Ascending aorta (tissue), 2 donors: ENCODE measurements around the gene FGGY. TPM values are rescaled to one million over a fixed set of nuclear protein-coding genes. Genes with fewer than 3 reads are reported as not detected.

Source experiments
- DNase-seq, 2 donors: peaks; one replicate each; pipeline ENCODE4 v3.0.0-alpha.2; 2019; ENCODE audit warnings: low spot score in 2 of 2
- H3K27ac ChIP-seq, 2 donors: fragments of 200-600 bp; sonication (generic); one replicate each; pipeline ENCODE4 v1.5.1; 2016 to 2017; ENCODE audit warnings: mild to moderate bottlenecking in 1 of 2
- H3K27me3 ChIP-seq: fragments of 200-600 bp; sonication (generic); one replicate; pipeline ENCODE4 v1.5.1; 2017
- H3K36me3 ChIP-seq, 2 donors: fragments of 200-600 bp; sonication (generic); one replicate each; pipeline ENCODE4 v1.5.1; 2016
- H3K4me1 ChIP-seq, 2 donors: fragments of 200-600 bp; sonication (generic); one replicate each; pipeline ENCODE4 v1.5.1; 2016 to 2017; ENCODE audit warnings: mild to moderate bottlenecking in 1 of 2
- H3K4me3 ChIP-seq, 2 donors: fragments of 200-600 bp; sonication (generic); one replicate each; pipeline ENCODE4 v1.5.1; 2016 to 2017; ENCODE audit warnings: mild to moderate bottlenecking in 1 of 2
- H3K9me3 ChIP-seq, 2 donors: fragments of 200-600 bp; sonication (generic); one replicate each; pipeline ENCODE4 v1.5.1; 2016
- CTCF ChIP-seq, 3 experiments: fragments of 200-600 bp in 2 of 3; fragments of 450-650 bp in 1 of 3; sonication (generic) in 2 of 3; IDR thresholded peaks; one replicate each; pipeline ENCODE4 v1.5.1; 2016 to 2019; ENCODE audit warnings: antibody characterized with exemption in 3 of 3, mild to moderate bottlenecking in 1 of 3, moderate library complexity in 1 of 3
- intact Hi-C: fragments of 100-400 bp; cut with DNase I; formaldehyde crosslinking; loops from one replicate; pipeline ENCODE4 v1.15.1; 2023
- total RNA-seq: library from RNA; depleted of rRNA; stranded (reverse); fragments of >200 nt; gene quantifications from one replicate; pipeline ENCODE4 v1.1.0, GENCODE V29; 2016

FGGY gene
- total RNA-seq, 1 donor from 2014 or later, result 7.0 TPM

GRCh38 chr1:59687081-59687480 is 390.2 kb downstream of the FGGY start:
- Histone ChIP-seq H3K27me3 (no peaks in the 10 kb centered on the region), H3K4me1 (no peaks in the 10 kb centered on the region), H3K9me3 (no peaks in the 10 kb centered on the region), H3K36me3 (no peaks in the 10 kb centered on the region), H3K4me3 (no peak overlapping the region), H3K27ac (no peak overlapping the region)
- no peak for TF ChIP-seq CTCF (IDR thresholded peaks at IDR 0.05)
- intact Hi-C loops, result no loop called here
- no peak for DNase-seq

GRCh38 chr1:59688976-59689375 is 392.1 kb downstream of the FGGY start:
- H3K27me3 ChIP-seq, result no peaks in the 10 kb centered on the region
- no peak overlapping the region for H3K27ac ChIP-seq
- no peaks in the 10 kb centered on the region for H3K4me1 ChIP-seq
- intact Hi-C loops, result no loop called here
- no peaks in the 10 kb centered on the region for H3K36me3 ChIP-seq
- TF ChIP-seq CTCF (IDR thresholded peaks at IDR 0.05), result no peak
- H3K9me3 ChIP-seq, result no peaks in the 10 kb centered on the region
- no peak overlapping the region for H3K4me3 ChIP-seq
- no peak for DNase-seq

GRCh38 chr1:59689730-59690129 is 392.8 kb downstream of the FGGY start:
- Histone ChIP-seq H3K4me3 (no peak overlapping the region), H3K4me1 (no peaks in the 10 kb centered on the region), H3K9me3 (no peaks in the 10 kb centered on the region), H3K27ac (no peak overlapping the region), H3K36me3 (no peaks in the 10 kb centered on the region), H3K27me3 (no peaks in the 10 kb centered on the region)
- TF ChIP-seq CTCF (IDR thresholded peaks at IDR 0.05), result no peak
- intact Hi-C loops, result no loop called here
- no peak for DNase-seq

GRCh38 chr1:59690171-59690930 is 393.5 kb downstream of the FGGY start:
- Histone ChIP-seq H3K4me1 (no peaks in the 10 kb centered on the region), H3K4me3 (no peak overlapping the region), H3K27me3 (no peaks in the 10 kb centered on the region), H3K27ac (no peak overlapping the region), H3K9me3 (no peaks in the 10 kb centered on the region), H3K36me3 (no peaks in the 10 kb centered on the region)
- TF ChIP-seq CTCF (IDR thresholded peaks at IDR 0.05), result no peak
- DNase-seq, result no peak
- intact Hi-C loops, result no loop called here

- DNase-seq, result no peak
- intact Hi-C loops, result no loop called here
- Histone ChIP-seq H3K27ac (no peak overlapping the region), H3K4me3 (no peak overlapping the region), H3K4me1 (no peaks in the 10 kb centered on the region), H3K36me3 (no peaks in the 10 kb centered on the region), H3K9me3 (no peaks in the 10 kb centered on the region), H3K27me3 (no peaks in the 10 kb centered on the region)
- no peak for TF ChIP-seq CTCF (IDR thresholded peaks at IDR 0.05)
Measured at GRCh38 chr1:59691261-59691660, 394.4 kb downstream of the FGGY start.

- intact Hi-C loops, result no loop called here
- Histone ChIP-seq H3K9me3 (no peaks in the 10 kb centered on the region), H3K4me3 (no peak overlapping the region), H3K27me3 (no peaks in the 10 kb centered on the region), H3K27ac (no peak overlapping the region), H3K36me3 (no peaks in the 10 kb centered on the region), H3K4me1 (no peaks in the 10 kb centered on the region)
- no peak for DNase-seq
- no peak for TF ChIP-seq CTCF (IDR thresholded peaks at IDR 0.05)
Measured at GRCh38 chr1:59692591-59692990, 395.7 kb downstream of the FGGY start.
